Loucy (cell line): ENCODE data around the gene DBH.

Experiments used
- CTCF ChIP-seq: fragments of 200-600 bp; sonication (generic); conservative IDR thresholded peaks from 2 replicates; pipeline ENCODE4 v1.5.1; 2014; ENCODE audit warnings: mild to moderate bottlenecking, antibody characterized with exemption, low read length
- EZH2phosphoT487 ChIP-seq: fragments of 200-600 bp; IDR thresholded peaks from 2 replicates; pipeline ENCODE4 v1.6.1; 2018; ENCODE audit warnings: antibody characterized with exemption, mild to moderate bottlenecking, moderate library complexity, borderline replicate concordance

- TF ChIP-seq EZH2phosphoT487 (no peak), CTCF (no peak)
Measured at GRCh38 chr9:133640160-133640559, 4.0 kb downstream of the DBH start.
